Spleen (tissue), 7 donors: ENCODE data around the gene CAPN10.

Experiments used
- CTCF ChIP-seq, 11 experiments: fragments of 200-600 bp in 7 of 11; fragments of 450-650 bp in 4 of 11; sonication (generic) in 4 of 11; IDR thresholded peaks in 8 of 11; conservative IDR thresholded peaks in 3 of 11; 1 replicate in 7 of 11; 2 replicates in 4 of 11; pipeline versions ENCODE4 v1.4.0 to v1.8.0; 2016 to 2021; ENCODE audit warnings: antibody characterized with exemption in 11 of 11, inconsistent platforms in 4 of 11, mild to moderate bottlenecking in 1 of 11
- POLR2A ChIP-seq, 3 donors: fragments of 450-650 bp; IDR thresholded peaks; one replicate each; pipeline ENCODE4 v1.5.1; 2017; ENCODE audit warnings: antibody characterized with exemption in 3 of 3, mild to moderate bottlenecking in 1 of 3
- donor health status: DM: no; HTN: no; CAD: no; lungs with moderate emphysema.
- donor health status: DM: no; HTN: no; CAD: no.
- donor health status: DM: no; HTN: no; CAD: no.

GRCh38 chr2:240558236-240558761 lies 28.2 kb upstream of the CAPN10 start:
- no peak for TF ChIP-seq POLR2A (IDR thresholded peaks at IDR 0.05)
- no peak for TF ChIP-seq CTCF (IDR thresholded peaks at IDR 0.05 in 8 of 11, conservative IDR thresholded peaks at IDR 0.05 in 3 of 11)
